H1 (cell line): Measurements from ENCODE around the gene CHAC2. TPM values are rescaled to one million over a fixed set of nuclear protein-coding genes. Genes with fewer than 3 reads are reported as not detected.

Experiments
- CHD2 ChIP-seq: IDR thresholded peaks from 2 replicates; pipeline ENCODE4 v1.6.1; 2012; ENCODE audit warnings: low read length, improper control_type of control experiment
- CHD7 ChIP-seq: fragments of 300-600 bp; sonication (generic); IDR thresholded peaks from 2 replicates; pipeline ENCODE4 v1.7.1; 2012; ENCODE audit warnings: low read length, moderate library complexity, mild to moderate bottlenecking, inconsistent platforms; ENCODE audit not compliant: insufficient replicate concordance
- SRF ChIP-seq: IDR thresholded peaks from 2 replicates; pipeline ENCODE4 v1.6.1; 2011; ENCODE audit warnings: mild to moderate bottlenecking, low read depth, low read length, moderate library complexity
- SUZ12 ChIP-seq: fragments of 200-600 bp; sonication (generic); IDR thresholded peaks from 2 replicates; pipeline ENCODE4 v1.6.1; 2012; ENCODE audit warnings: mild to moderate bottlenecking, inconsistent platforms, low read length, moderate library complexity, mixed read lengths
- polyA plus RNA-seq, 7 experiments: library from polyadenylated mRNA; depleted of rRNA in 3 of 7; stranded (reverse) in 5 of 7; unstranded in 2 of 7; fragments of >200 nt in 5 of 7; fragments of 200-250 nt in 2 of 7; gene quantifications; 1 replicate in 5 of 7; 2 replicates in 1 of 7; 4 replicates in 1 of 7; pipeline versions ENCODE4 v1.2.1 to v1.2.3, GENCODE V29; 2011 to 2013; ENCODE audit warnings: missing spikeins in 2 of 7, mixed read lengths in 2 of 7
- total RNA-seq: library from RNA; stranded (reverse); fragmentation: NEBNext Ultra II Directional; extraction: Animal tissue kit (Norgen Biotek cat#: 25700); gene quantifications from 2 replicates; pipeline ENCODE4 v1.2.1, GENCODE V29; 2021

The CHAC2 gene
- total and polyA plus RNA-seq, 2 of the 8 experiments (the other 6 are each of a cell fraction or from before 2014, with no cell fraction given) = 5.4 to 11.2 TPM

GRCh38 chr2:53770264-53770663, 2.7 kb downstream of the CHAC2 start (continued):
- no peak for TF ChIP-seq CHD7
- TF ChIP-seq SRF = no peak
- TF ChIP-seq SUZ12 = no peak
- TF ChIP-seq CHD2 = no peak
